Measurements from ENCODE around the gene TH.

GRCh38 chr11:2172676-2173075 is 1.1 kb upstream of the TH start:
- TF ChIP-seq, protein P1, sequence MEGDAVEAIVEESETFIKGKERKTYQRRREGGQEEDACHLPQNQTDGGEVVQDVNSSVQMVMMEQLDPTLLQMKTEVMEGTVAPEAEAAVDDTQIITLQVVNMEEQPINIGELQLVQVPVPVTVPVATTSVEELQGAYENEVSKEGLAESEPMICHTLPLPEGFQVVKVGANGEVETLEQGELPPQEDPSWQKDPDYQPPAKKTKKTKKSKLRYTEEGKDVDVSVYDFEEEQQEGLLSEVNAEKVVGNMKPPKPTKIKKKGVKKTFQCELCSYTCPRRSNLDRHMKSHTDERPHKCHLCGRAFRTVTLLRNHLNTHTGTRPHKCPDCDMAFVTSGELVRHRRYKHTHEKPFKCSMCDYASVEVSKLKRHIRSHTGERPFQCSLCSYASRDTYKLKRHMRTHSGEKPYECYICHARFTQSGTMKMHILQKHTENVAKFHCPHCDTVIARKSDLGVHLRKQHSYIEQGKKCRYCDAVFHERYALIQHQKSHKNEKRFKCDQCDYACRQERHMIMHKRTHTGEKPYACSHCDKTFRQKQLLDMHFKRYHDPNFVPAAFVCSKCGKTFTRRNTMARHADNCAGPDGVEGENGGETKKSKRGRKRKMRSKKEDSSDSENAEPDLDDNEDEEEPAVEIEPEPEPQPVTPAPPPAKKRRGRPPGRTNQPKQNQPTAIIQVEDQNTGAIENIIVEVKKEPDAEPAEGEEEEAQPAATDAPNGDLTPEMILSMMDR (IDR thresholded peaks at IDR 0.05): no peak
- no peak for TF ChIP-seq POLR2A (IDR thresholded peaks at IDR 0.05)
